A673 (cell line): ENCODE results near the gene ZNF607.

ENCODE experiments used
- EZH2 ChIP-seq: fragments of 200-600 bp; sonication (generic); IDR thresholded peaks from 2 replicates; pipeline ENCODE4 v1.6.1; 2017; ENCODE audit warnings: borderline replicate concordance, low read depth, mild to moderate bottlenecking, mixed read lengths, antibody characterized with exemption, low read length; ENCODE audit not compliant: poor library complexity, severe bottlenecking
- TF ChIP-seq, protein P1 (sequence below): fragments of 300-800, 200-600 bp; sonication (generic); conservative IDR thresholded peaks from 2 replicates; pipeline ENCODE4 v1.5.1; 2017; ENCODE audit warnings: low read depth, mild to moderate bottlenecking, antibody characterized with exemption, low read length, moderate library complexity, mixed read lengths

DNA sequence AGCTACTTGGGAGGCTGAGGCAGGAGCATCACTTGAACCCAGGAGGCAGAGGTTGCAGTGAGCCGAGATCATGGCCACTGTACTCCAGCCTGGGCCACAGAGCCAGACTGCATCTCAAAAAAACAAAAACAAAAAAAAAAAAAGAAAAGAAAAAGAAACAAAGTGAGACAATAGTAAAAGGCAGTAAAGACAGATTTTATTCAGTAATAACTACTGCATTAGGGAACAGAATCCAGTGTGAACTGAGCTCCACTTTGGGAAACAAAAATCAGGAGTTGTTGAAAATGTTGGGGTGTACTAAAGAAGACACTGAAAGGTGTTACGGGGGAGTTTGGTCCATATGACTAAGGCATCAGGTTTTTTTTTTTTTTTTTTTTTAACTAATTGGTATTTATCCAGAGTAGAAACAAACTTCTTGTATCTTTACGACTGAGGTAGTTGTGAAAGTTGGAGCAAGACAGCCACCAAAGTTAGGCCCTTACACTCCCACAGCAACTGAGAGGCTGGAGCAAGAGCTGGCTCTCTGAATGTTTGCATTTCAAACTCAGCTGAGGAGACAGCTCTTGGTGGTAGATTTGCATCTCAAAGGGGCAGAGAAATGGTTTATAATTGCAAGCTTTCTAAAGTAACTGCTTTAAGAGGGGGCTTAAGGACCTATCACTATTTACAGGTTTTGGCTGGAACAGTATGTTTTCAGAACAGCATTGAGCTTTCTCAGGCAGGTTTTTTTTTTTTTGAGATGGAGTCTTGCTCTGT, 24.2 kb downstream of the ZNF607 start:
- TF ChIP-seq, protein P1, sequence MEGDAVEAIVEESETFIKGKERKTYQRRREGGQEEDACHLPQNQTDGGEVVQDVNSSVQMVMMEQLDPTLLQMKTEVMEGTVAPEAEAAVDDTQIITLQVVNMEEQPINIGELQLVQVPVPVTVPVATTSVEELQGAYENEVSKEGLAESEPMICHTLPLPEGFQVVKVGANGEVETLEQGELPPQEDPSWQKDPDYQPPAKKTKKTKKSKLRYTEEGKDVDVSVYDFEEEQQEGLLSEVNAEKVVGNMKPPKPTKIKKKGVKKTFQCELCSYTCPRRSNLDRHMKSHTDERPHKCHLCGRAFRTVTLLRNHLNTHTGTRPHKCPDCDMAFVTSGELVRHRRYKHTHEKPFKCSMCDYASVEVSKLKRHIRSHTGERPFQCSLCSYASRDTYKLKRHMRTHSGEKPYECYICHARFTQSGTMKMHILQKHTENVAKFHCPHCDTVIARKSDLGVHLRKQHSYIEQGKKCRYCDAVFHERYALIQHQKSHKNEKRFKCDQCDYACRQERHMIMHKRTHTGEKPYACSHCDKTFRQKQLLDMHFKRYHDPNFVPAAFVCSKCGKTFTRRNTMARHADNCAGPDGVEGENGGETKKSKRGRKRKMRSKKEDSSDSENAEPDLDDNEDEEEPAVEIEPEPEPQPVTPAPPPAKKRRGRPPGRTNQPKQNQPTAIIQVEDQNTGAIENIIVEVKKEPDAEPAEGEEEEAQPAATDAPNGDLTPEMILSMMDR, result no peak
- no peak for TF ChIP-seq EZH2
